HG02759 (cell line): ENCODE data around the gene PHYHIPL.

ENCODE experiments used
- ATAC-seq: cut with Tn5 transposase; IDR thresholded peaks from one replicate; pipeline ENCODE4 v1.9.1; 2021; ENCODE audit warnings: mild to moderate bottlenecking, moderate library complexity; ENCODE audit not compliant: unreplicated experiment

PHYHIPL gene

DNA sequence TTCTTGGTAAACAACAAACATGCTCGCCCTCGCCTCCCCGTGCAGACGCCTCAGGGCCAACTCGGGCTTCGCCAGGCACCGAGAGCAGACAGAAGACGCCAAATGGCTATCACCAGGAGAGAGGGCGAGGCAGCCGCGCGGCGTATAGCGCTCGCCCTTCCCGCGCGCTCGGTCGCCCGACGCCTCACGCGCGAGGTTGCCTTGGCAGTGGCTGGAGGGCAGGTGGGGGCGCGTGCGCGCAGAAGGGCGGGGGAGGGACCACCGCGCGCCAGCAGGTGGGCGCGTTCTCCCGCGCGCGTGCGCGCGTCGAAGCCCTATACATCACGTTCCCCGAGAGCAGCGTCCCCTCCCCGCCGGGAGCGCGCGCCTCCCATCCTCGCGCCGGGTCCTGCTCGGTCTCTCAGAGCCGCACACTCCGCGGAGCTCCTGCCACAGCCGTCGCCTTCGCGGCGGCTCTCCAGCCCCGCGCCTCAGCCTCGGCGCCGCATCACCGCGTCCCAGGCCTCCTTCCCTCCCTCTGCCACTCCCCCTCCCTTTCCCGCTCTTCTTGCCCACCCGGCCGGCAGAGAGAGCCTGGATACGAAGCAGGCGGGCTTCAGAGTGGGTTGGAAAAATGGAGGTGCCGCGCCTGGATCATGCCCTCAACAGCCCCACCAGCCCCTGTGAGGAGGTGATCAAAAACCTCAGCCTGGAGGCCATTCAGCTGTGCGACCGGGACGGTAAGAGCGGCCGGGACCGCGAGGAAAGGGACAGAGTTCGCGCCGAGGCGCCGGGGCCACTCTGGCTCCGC is at the start of gene PHYHIPL:
Gene PHYHIPL (plus strand): TSS at position 403 of the 790 bp plus-strand sequence. CDS start 211 bp downstream, at position 614.
- ATAC-seq, result no peak

GRCh38 chr10:59126991-59127390 is 49.5 kb upstream of the PHYHIPL start:
- no peak for ATAC-seq

DNA sequence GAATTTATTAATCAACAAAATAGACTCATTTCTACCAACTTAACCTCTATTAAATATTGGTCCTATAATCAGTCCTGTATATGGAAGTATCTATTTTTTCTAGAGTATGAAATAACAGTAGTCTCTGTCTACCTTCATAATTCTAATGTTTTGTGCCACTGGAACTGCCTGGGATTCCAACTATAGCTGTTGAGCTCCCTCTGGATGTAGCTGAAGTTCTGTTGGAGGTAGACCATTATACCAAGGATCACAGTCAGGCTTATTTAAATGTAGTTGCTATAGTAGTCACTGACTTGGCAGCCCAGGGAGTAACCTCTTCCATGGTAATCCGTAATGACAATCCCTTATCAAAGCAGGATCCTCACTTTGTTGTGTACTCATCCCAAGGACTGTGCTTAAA is 48.5 kb upstream of the PHYHIPL start:
- no peak for ATAC-seq

GRCh38 chr10:59129867-59130266 is 46.6 kb upstream of the PHYHIPL start:
- no peak for ATAC-seq

- no peak for ATAC-seq
Observed at GRCh38 chr10:59131666-59132065, 44.8 kb upstream of the PHYHIPL start.

DNA sequence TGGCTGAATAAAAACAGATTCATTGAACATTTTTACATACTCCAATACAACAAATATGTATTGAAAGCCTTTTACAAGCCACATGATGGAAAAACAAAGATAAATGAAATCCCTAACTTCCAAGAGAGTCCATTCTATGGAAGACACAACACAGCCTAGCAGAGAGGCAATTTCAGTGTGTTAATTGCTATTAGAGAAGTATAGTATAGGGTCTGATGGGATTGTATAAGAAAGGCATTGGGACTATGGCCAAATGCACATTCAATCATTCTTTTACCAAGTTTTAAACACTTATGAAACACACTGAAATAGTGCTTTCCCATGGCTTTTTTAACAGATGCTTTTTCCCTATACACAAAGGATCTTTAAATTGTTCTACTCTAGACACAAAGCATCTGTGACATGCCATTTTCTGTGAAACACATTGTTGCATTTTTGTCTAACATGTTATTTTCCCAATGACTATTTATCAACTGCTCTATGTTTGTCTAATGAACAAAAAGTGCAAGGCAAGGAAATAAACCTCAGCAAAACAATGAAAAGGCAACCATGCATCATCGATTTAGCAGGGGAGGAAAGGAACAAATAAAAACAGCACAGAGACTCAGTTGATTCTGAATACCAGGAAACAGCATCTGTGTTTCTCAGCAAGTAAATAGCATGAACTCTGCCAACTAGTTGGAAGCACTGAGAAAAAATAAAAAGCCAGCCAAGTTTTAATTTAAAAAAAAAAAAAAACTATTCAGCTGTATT is 42.4 kb upstream of the PHYHIPL start:
- no peak for ATAC-seq

DNA sequence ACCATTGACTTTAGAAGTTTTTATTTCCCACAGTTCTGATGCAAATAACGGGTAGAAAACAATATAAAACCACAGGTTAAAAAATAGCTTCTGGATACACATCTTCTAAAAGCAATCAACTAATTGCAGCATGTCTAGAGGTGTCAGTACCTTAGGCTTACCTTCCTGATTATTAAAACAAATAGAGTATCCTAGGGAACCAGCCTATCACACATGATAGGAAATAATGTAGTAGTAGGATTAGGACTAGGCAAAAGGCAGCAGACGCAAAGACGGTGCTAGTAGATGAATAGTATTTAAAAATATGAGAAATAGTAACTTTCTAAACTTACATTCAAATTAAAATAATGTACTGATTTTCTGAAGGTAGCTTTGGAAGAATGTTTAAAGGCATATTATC is 41.7 kb upstream of the PHYHIPL start:
- ATAC-seq, result no peak

DNA sequence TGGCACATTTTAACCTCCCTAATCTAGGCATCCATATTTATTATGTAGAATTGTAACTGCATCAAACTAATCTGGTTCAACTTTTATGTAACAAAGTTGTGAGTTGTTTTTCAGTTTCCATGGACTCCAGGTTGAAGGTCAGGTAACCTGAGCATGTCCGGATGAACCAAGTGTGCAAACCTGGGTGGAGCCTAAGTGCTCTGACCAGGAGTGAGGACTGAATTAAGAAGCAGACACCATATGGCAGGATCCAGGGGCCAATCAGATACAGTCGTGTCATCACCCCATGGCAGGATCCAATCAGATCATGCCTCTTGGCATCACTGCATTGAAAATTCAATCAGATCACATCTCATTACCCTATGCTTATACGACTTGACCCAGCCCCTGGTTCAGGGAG is 41.2 kb upstream of the PHYHIPL start:
- ATAC-seq, result no peak

- no peak for ATAC-seq
Observed at GRCh38 chr10:59138052-59138451, 38.4 kb upstream of the PHYHIPL start.

DNA sequence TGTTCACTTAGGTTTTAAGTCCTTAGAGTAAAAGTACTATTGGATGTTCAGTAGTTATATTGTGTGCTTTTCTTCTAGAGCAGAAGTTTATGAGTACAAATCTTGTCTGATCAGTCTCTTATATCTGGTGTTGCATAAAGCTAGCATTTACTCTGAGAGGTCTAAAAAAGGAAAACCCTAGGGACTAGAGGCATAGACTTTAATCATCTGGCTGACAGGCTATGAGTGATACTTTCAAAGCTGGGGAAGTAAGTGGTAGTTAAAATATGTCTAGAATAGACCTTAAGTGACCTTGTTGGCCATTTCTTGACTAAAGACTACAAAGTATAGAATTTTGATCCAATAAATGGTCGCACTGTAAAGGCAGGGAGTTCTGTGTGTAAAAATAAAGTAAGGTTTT is 32.9 kb upstream of the PHYHIPL start:
- ATAC-seq, result no peak

DNA sequence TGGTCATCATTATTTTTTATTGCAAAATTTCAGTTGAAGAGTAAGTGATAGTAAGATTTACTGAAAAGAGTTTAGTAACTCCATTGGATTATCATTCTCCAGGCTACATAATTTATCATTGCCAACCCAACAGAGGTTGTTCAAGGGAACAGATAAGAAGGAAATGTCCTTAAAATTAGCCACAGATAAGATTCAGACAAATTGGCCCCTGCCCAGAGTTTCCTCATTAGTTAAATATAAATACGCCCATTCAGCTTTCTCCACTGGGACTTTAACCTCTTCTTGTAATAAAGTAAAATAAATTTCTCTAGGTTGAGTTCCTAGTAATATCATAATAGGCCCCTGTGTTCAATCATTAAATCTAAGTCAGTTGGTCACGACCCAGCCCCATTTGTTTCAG is 27.7 kb upstream of the PHYHIPL start:
- ATAC-seq, result no peak

DNA sequence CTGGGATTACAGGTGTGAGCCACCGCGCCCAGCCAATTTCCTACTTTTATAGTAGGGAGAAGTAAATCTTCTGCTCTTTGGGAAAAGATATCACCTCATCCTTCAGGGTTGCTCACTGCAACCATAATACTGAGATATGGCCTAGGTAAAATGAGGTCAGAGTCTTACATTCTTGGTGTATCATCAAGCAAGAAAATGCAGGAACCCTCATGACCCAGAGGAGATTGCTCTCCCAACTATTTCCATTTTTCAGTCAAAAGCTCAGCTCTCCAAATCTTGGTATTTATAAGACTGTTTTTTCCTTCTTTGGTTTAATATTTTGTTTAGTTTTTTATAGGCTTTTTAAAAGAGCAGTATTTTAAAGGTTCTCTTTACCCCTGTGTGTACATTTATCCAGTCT is 20.9 kb upstream of the PHYHIPL start:
- ATAC-seq, result no peak

GRCh38 chr10:59167512-59167911 is 8.9 kb upstream of the PHYHIPL start:
- ATAC-seq, result no peak

DNA sequence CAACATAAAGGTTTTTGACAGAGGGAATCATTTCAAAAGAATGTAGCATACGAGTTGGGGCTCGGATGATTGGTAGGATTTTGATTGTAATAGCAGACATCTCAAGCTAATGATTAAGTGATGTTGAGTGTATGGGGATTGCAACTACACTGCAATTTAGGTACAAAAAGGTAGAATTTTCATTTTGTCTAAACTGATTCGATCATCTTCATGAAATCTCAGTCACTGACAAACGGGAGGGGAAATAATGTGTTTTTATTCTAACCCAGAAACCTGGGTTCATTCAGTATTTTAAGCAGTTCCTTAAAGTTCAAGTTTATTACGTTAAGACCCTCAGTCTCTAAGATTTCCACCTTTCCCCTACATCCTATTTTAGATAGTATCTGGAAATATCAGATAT is 3.9 kb upstream of the PHYHIPL start:
- ATAC-seq, result no peak

DNA sequence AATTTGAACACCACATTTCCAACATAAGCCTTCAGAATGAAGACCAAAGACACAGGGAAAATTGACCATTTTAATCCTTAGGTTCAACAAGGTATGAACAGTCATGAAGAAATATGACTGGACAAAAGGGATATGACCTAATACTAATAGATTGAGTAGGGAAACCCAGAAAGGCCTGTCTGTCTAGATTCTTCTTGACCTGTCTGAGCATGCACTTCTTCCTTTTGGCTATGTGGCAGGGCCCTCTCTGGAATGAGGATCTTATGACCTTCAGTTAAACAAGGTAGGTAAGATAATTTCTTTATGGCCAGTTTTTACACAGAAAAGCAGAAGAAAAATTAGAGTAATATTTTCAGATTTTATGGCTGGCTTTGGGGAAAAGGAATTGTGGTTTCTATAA is 3.0 kb upstream of the PHYHIPL start:
- no peak for ATAC-seq

DNA sequence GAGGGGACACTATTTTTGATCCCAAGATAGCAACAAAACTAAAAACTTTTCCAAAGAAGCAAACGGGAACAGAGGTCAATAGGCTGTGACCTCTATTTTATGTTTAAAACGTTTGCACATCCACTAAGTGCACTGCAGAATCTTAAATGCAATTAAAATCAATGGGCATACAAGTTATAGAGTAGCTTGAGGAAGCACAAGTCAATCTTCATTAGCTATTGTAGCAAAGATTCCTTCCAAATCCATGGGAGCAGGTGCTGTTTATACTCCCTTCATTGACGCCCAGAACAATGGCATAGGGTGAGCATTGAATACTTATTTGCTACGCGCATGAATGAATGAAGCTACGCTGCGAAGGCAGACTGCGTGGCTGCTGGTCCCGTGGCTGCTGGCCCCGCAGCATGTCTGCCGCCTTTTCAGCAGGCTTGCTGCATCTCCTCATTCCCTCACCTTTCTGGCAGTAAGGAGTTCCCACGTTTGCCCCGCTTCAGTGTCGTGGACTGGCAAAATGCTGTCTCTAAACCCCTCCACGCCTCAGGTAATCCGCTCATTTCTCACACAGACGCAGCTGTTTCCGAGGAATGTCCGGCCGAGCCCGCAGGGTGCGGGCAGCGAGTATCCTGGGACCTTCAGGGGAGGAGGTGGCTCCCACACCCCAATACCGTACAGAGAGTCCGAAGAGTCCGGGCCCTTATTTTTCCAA is 754 bp upstream of the PHYHIPL start:
- no peak for ATAC-seq

- ATAC-seq, result no peak
Observed at GRCh38 chr10:59177031-59177797, 771 bp downstream of the PHYHIPL start.

DNA sequence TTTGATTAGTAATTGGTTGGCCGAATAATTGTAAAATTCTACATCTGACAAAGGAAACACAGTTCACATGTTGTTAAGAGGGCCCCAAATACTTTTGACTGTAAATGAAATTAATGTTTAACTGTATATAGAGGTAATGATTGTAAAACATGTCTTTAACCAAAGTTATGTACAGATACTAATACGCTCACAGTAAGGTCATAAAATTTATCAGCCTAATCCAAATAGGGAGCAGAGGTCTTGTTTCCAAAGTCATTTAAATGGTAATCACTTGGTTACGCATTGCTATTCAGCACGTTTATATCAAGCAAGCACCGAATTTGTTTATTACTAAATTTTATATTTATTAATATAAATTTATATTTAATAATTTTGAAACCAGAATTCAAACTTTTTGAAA is 1.4 kb downstream of the PHYHIPL start:
- no peak for ATAC-seq

DNA sequence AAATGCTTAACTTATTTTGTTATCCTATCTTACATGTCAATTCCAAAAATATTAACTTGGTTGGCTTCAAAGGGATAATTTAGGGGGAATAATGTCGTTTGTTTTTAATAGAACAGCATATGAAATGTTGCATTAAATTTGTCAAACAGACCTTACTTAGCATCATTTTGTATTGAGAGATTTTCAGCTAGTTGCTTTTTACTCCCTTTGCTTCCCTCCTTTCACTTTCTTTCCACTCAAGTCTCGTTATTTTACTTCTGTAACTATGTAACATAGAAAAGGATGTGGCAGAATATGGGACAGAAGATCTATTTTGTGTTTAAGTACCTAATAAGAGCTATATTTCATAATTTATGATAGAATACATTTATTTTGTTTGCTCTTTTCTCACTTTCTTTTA is 2.6 kb downstream of the PHYHIPL start:
- ATAC-seq, result no peak

DNA sequence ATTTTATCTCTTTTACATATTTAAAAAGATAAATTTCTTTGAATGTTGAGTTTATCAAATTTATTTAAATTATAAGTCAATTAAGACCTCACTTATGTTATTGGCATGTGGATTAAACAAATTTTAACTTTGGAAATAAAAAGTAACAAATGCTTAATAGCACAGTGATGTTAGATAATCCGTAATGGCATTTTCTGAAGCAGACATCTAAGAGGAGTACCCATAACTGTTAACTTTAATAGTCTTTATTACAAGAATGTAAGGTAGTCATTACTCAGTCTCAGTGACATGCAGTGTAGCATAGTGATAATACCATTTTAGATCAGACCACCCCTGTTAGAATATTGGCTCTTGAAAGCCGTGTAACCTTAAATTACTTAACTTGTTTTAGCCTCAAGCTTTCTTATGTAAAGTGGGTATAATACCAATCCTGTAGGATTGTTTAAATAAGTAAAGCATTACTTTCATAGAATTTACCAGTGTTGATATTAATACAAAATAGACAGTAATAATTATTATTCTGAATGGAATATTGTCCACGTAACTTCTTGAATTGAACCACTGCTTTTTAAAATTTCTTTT is 4.3 kb downstream of the PHYHIPL start:
- no peak for ATAC-seq

DNA sequence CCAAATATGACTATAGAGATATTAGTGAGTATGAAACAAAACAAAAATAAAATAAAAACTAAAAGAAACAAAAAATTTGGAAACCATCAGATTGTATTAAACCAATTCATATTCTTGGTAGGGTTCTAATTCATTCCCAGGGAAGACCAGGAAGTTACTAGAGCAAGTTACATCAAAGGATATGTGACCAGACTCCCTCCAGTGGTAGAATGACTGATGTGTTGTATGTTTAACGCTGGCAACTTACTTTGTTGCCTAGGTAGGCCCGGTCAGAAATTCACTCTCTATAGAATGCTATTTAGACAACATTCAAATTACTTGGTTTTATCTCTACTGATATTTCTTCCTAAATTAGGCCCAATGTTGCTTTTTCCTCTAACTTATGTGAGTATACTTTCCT is 5.2 kb downstream of the PHYHIPL start:
- peak; percentile 79 for ATAC-seq
